ENCODE data around the gene ATP1B2. TPM values are rescaled to one million over a fixed set of nuclear protein-coding genes. Genes with fewer than 3 reads are reported as not detected.

The ATP1B2 gene
- total RNA-seq, 1 experiment from 2014 or later = 0.63 TPM

- TF ChIP-seq EZH2 (IDR thresholded peaks at IDR 0.05; ENCODE audit: low read depth) = no peak
- TF ChIP-seq CTCF (conservative IDR thresholded peaks at IDR 0.05) = no peak
- ChIA-PET CTCF (interaction anchor here (0.7 kb wide), 2 partner anchors 141 to 434 kb away, joined by 3 read pairs; partner anchors contain the start of gene CTDNEP1), POLR2A (ENCODE audit: unreplicated experiment) (interaction anchor here (0.6 kb wide), 1 partner anchor 68 kb away, joined by 4 read pairs; no protein-coding TSS in a partner anchor)
- H3K4me1 ChIP-seq (replicated peaks; ENCODE audit: insufficient read depth) = peaks cover 10% of the 10 kb centered on the region
- peak overlapping the region; percentile 99 for H3K4me3 ChIP-seq
- intact Hi-C loops (cut with micrococcal nuclease; ENCODE audit: unreplicated experiment) = loop anchor here (5.0 kb wide), 6 partner anchors 53 to 638 kb away; partner anchors contain the start of genes CLDN7, SHBG and TMEM256
- peaks cover 33% of the 10 kb centered on the region for H3F3A ChIP-seq (ENCODE audit: insufficient read depth, low read depth)
- no TSS peak for BruUV-seq (replicated peaks)
- peaks cover 88% of the 10 kb centered on the region for H3K79me2 ChIP-seq (ENCODE audit: low read depth)
- no peaks in the 10 kb centered on the region for H3K9me2 ChIP-seq (ENCODE audit: insufficient read depth)
- H3K27ac ChIP-seq = peak overlapping the region; percentile 96
- H3K36me3 ChIP-seq (ENCODE audit: low read depth) = peaks cover 18% of the 10 kb centered on the region
- H2AFZ ChIP-seq = no peak overlapping the region
- peak overlapping the region; percentile 93 for H3K4me2 ChIP-seq
- no peak for DNase-seq
- H3K27me3 ChIP-seq (ENCODE audit: insufficient read depth, low read depth) = no peaks in the 10 kb centered on the region
- no peaks in the 10 kb centered on the region for H3K9me3 ChIP-seq (ENCODE audit: insufficient read depth, low read depth)
- H4K20me1 ChIP-seq (ENCODE audit: insufficient read depth) = peaks cover 36% of the 10 kb centered on the region
Observed at GRCh38 chr17:7684851-7685532, 34.3 kb downstream of the ATP1B2 start.

- H2AFZ ChIP-seq = peak overlapping the region; percentile 73; the same call in 1 of the 2 replicates
- TF ChIP-seq EZH2 (IDR thresholded peaks at IDR 0.05; ENCODE audit: low read depth) (no peak), CTCF (conservative IDR thresholded peaks at IDR 0.05) (no peak)
Observed at GRCh38 chr17:7685533-7686221, 35.0 kb downstream of the ATP1B2 start.

More at GRCh38 chr17:7685533-7686221, 35.0 kb downstream of the ATP1B2 start:
- H3K27me3 ChIP-seq (ENCODE audit: insufficient read depth, low read depth) = no peaks in the 10 kb centered on the region
- no peaks in the 10 kb centered on the region for H3K9me3 ChIP-seq (ENCODE audit: insufficient read depth, low read depth)
- peak overlapping the region; percentile 93 for H3K4me2 ChIP-seq
- intact Hi-C loops (cut with micrococcal nuclease; ENCODE audit: unreplicated experiment) = loop anchor here (1.0 to 5.0 kb wide), 10 partner anchors 53 to 638 kb away; partner anchors contain the start of genes CLDN7, POLR2A, SHBG and TMEM102
- CTCF ChIA-PET = interaction anchor here (0.6 to 0.8 kb wide), 4 partner anchors 71 to 434 kb away, joined by 3 to 9 read pairs (median 3); partner anchors contain the start of genes CTDNEP1 and FXR2
- H3K36me3 ChIP-seq (ENCODE audit: low read depth) = peaks cover 18% of the 10 kb centered on the region
- H3K27ac ChIP-seq = peak overlapping the region; percentile 96
- H3K4me3 ChIP-seq = peak overlapping the region; percentile 99
- peak; percentile 81 to 91 for DNase-seq
- no peaks in the 10 kb centered on the region for H3K9me2 ChIP-seq (ENCODE audit: insufficient read depth)
- peaks cover 36% of the 10 kb centered on the region for H4K20me1 ChIP-seq (ENCODE audit: insufficient read depth)
- POLR2A ChIA-PET (ENCODE audit: unreplicated experiment) = interaction anchor here (0.6 to 0.8 kb wide), 4 partner anchors 69 to 441 kb away, joined by 4 to 7 read pairs (median 6); no protein-coding TSS in a partner anchor
- BruUV-seq (replicated peaks) = no TSS peak
- peaks cover 10% of the 10 kb centered on the region for H3K4me1 ChIP-seq (replicated peaks; ENCODE audit: insufficient read depth)
- peaks cover 33% of the 10 kb centered on the region for H3F3A ChIP-seq (ENCODE audit: insufficient read depth, low read depth)
- peaks cover 83% of the 10 kb centered on the region for H3K79me2 ChIP-seq (ENCODE audit: low read depth)
